ENCODE measurements around the gene RNF151. TPM values are rescaled to one million over a fixed set of nuclear protein-coding genes. Genes with fewer than 3 reads are reported as not detected.

Gene RNF151
- total and polyA plus RNA-seq, 2 of the 13 experiments (the other 11 are each of a cell fraction or from before 2014, with no cell fraction given) = not detected

GRCh38 chr16:1964506-1965395, 1.9 kb upstream of the RNF151 start, which contains the start of gene RPS2 (continued):
- peak; percentile 50; the same call in 1 of the 2 replicates for TF ChIP-seq ESRRA (CRISPR knock-in tag; IDR thresholded peaks at IDR 0.05; ENCODE audit: low read depth)
- TF ChIP-seq KDM6A (CRISPR knock-in tag; IDR thresholded peaks at IDR 0.05; ENCODE audit: low read depth) = no peak
- peak; percentile 74; the same call in 1 of the 2 replicates for TF ChIP-seq STAT6 (CRISPR knock-in tag; IDR thresholded peaks at IDR 0.05; ENCODE audit: borderline replicate concordance)
- TF ChIP-seq RAD51 (IDR thresholded peaks at IDR 0.05; ENCODE audit: borderline replicate concordance) = no peak
- TF ChIP-seq ZNF674 (CRISPR knock-in tag; IDR thresholded peaks at IDR 0.05; ENCODE audit: low read depth) = peak; percentile 60; the same call in 1 of the 2 replicates
- peak; percentile 61 for TF ChIP-seq PITX1 (CRISPR knock-in tag; IDR thresholded peaks at IDR 0.05)
- TF ChIP-seq EZH2 (conservative IDR thresholded peaks at IDR 0.05; ENCODE audit: low read depth, low read length) = no peak
- no peak; the same call in 1 of the 2 replicates for TF ChIP-seq ZBTB7A (CRISPR knock-in tag; IDR thresholded peaks at IDR 0.05)
- no peak for TF ChIP-seq FOXO1 (CRISPR knock-in tag; IDR thresholded peaks at IDR 0.05)
- no peak; the same call in 1 of the 2 replicates for TF ChIP-seq NFE2L1 (CRISPR knock-in tag; IDR thresholded peaks at IDR 0.05; ENCODE audit: borderline replicate concordance)
- TF ChIP-seq LBX2 (CRISPR knock-in tag; IDR thresholded peaks at IDR 0.05; ENCODE audit: borderline replicate concordance) = 0 out of 2 replicates have a peak, but pooled peaks have one; percentile 21
- no peak for TF ChIP-seq ARID2 (CRISPR knock-in tag; IDR thresholded peaks at IDR 0.05; ENCODE audit: borderline replicate concordance)
- TF ChIP-seq USF2 (IDR thresholded peaks at IDR 0.05; ENCODE audit: low read depth, low read length) = no peak
- 0 out of 2 replicates have a peak, but pooled peaks have one; percentile 32 for TF ChIP-seq USF2 (CRISPR knock-in tag; IDR thresholded peaks at IDR 0.05; ENCODE audit: borderline replicate concordance)
- TF ChIP-seq MXD4 (CRISPR knock-in tag; IDR thresholded peaks at IDR 0.05) = peak; percentile 84
- TF ChIP-seq, protein P1, sequence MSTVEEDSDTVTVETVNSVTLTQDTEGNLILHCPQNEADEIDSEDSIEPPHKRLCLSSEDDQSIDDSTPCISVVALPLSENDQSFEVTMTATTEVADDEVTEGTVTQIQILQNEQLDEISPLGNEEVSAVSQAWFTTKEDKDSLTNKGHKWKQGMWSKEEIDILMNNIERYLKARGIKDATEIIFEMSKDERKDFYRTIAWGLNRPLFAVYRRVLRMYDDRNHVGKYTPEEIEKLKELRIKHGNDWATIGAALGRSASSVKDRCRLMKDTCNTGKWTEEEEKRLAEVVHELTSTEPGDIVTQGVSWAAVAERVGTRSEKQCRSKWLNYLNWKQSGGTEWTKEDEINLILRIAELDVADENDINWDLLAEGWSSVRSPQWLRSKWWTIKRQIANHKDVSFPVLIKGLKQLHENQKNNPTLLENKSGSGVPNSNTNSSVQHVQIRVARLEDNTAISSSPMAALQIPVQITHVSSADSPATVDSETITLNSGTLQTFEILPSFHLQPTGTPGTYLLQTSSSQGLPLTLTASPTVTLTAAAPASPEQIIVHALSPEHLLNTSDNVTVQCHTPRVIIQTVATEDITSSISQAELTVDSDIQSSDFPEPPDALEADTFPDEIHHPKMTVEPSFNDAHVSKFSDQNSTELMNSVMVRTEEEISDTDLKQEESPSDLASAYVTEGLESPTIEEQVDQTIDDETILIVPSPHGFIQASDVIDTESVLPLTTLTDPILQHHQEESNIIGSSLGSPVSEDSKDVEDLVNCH (CRISPR knock-in tag; IDR thresholded peaks at IDR 0.05) = no peak
- TF ChIP-seq SMAD9 (CRISPR knock-in tag; IDR thresholded peaks at IDR 0.05) = no peak
- TF ChIP-seq, protein P2, sequence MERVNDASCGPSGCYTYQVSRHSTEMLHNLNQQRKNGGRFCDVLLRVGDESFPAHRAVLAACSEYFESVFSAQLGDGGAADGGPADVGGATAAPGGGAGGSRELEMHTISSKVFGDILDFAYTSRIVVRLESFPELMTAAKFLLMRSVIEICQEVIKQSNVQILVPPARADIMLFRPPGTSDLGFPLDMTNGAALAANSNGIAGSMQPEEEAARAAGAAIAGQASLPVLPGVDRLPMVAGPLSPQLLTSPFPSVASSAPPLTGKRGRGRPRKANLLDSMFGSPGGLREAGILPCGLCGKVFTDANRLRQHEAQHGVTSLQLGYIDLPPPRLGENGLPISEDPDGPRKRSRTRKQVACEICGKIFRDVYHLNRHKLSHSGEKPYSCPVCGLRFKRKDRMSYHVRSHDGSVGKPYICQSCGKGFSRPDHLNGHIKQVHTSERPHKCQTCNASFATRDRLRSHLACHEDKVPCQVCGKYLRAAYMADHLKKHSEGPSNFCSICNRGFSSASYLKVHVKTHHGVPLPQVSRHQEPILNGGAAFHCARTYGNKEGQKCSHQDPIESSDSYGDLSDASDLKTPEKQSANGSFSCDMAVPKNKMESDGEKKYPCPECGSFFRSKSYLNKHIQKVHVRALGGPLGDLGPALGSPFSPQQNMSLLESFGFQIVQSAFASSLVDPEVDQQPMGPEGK (CRISPR knock-in tag; IDR thresholded peaks at IDR 0.05) = peak; percentile 81
- TF ChIP-seq MTF1 (CRISPR knock-in tag; IDR thresholded peaks at IDR 0.05) = 0 out of 2 replicates have a peak, but pooled peaks have one; percentile 34

Measured in HepG2 (cell line).